GM18951 (cell line): ENCODE data around the gene URI1.
"Not testable (repeated sequence)": the region's sequence is repeated elsewhere in the genome, so short reads cannot be mapped to it uniquely, and the experiment has no call there.

ENCODE experiments used
- POLR2A ChIP-seq: IDR thresholded peaks from 4 replicates; pipeline ENCODE4 v1.6.1; 2011; ENCODE audit warnings: mild to moderate bottlenecking; ENCODE audit not compliant: insufficient read length, insufficient read depth; ENCODE audit errors: extremely low read depth
- in situ Hi-C: fragments of 300-500 bp; cut with MboI; formaldehyde crosslinking; loops from one replicate; pipeline ENCODE4 v1.12.0; 2022; ENCODE audit warnings: low sequenced_read_pairs, mixed read lengths, inconsistent platforms; ENCODE audit not compliant: unreplicated experiment

The URI1 gene, protein sequence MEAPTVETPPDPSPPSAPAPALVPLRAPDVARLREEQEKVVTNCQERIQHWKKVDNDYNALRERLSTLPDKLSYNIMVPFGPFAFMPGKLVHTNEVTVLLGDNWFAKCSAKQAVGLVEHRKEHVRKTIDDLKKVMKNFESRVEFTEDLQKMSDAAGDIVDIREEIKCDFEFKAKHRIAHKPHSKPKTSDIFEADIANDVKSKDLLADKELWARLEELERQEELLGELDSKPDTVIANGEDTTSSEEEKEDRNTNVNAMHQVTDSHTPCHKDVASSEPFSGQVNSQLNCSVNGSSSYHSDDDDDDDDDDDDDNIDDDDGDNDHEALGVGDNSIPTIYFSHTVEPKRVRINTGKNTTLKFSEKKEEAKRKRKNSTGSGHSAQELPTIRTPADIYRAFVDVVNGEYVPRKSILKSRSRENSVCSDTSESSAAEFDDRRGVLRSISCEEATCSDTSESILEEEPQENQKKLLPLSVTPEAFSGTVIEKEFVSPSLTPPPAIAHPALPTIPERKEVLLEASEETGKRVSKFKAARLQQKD

DNA sequence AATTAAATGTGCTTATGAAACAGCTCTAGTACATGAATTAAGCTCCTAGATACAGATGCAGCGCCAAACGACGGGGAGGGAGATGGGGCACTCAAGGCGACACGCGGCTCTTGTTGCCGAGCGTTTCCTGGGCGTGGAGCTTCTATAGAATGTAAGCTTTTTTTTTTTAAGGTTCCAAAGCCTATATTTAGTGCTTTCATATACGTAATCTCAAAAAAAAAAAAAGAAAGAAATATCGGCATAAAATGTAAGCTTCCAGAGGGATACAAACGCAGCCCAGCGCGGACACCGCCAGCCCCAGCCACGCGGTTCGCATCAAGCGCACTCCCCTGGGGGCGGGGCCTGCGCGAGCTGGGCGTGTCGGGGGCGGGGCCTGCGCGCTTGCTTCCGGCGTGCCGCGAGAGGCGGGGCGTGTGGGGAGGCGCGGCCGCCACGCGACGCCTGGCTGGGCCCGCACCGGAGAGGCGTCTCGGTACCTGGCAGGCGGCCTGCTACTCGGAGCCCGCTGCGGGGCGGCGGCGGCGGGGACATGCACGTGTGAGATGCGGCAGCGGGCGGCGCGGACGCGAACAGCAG, at the start of gene URI1:
URI1 (plus strand) TSS at position 412 of the 576 bp plus-strand sequence. CDS start 309 bp downstream, outside the sequence.
- peak; percentile 82 for TF ChIP-seq POLR2A
- in situ Hi-C loops: no loop called here

DNA sequence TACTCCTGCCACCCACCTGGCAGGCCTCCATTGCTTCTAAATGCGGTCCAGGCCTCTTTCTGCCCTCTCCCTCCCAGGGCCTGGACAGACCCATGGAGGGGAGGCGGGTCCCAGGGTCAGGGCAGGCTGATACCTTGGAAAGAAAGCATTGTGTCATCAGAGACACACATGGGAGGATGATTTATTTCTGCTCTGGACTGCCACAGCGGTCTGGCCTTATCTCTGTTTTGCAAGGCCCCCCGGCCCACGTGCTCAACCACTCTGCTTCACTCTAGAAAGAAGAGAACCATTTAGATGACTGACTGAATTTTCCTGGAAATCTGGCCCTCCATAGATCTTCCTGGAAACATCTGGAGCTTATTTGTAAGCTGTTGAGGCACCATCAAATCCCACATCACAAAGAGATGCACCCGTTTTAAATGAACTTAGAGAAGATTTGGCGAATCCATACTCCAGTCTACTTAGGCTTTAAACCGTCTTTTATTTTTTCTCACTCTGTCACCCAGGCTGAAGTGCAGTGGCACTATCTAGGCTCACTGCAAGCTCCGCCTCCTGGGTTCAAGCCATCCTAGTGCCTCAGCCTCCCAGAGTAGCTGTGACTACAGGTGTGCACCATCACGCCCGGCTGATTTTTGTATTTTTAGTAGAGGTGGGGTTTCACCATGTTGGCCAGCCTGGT, 48.3 kb upstream of the URI1 start:
- TF ChIP-seq POLR2A: no peak
- in situ Hi-C loops: no loop called here

DNA sequence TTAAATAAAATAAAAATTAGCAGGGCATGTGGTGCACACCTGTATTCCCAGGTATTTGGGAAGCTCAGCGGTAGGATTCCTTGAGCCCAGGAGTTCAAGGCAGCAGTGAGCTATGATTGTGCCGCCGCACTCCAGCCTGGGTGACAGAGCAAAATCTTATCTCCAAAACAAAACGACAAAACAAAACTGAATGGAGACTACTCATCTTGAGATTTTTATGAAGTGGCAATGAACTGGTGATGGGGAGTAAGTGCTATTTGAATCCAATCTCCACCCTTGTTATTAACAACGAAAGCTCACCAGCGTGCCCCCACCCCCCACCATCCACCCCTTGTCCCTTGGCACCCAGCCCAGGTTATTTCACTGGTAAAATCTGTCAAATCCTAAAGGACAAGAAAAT, 45.2 kb upstream of the URI1 start:
- no peak for TF ChIP-seq POLR2A
- in situ Hi-C loops: no loop called here

DNA sequence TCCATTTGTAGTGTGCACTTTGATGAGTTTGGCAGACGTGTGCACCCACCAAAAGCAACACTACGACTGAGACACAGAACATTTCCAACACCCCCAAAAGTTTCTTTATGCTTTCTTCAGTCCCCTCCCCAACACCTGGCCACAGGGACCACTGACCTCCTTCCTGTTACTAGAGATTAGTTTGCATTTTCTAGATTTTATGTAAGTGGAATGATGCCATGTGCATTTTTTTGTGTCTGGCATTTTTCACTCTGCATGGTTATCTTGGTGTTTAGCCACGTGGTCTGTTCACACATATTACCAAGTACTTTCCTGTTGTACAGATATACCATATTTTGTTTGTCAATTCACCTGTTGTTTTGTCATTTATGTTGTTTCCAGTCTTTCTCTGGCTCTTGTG, 44.6 kb upstream of the URI1 start:
- in situ Hi-C loops: no loop called here
- TF ChIP-seq POLR2A: no peak

DNA sequence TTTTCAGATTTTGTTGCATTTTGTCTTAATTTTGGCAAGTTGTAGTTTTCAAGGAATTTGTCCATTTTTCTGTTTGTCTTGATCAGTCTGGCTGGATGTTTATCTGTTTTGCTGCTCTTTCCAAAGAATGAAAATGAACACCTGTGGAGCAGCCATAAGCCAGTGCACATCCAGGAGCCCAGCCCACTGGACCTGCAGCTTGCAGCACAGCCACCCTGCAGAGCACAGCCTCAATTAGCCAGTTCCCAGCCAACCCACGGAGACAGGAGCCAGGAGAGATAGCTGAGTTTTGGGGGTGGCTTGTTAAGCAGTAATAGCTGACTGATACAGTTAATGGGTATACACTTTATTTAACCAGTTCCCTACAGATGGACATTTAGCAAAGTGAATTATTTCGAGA, 38.0 kb upstream of the URI1 start:
- no peak for TF ChIP-seq POLR2A
- in situ Hi-C loops: no loop called here

DNA sequence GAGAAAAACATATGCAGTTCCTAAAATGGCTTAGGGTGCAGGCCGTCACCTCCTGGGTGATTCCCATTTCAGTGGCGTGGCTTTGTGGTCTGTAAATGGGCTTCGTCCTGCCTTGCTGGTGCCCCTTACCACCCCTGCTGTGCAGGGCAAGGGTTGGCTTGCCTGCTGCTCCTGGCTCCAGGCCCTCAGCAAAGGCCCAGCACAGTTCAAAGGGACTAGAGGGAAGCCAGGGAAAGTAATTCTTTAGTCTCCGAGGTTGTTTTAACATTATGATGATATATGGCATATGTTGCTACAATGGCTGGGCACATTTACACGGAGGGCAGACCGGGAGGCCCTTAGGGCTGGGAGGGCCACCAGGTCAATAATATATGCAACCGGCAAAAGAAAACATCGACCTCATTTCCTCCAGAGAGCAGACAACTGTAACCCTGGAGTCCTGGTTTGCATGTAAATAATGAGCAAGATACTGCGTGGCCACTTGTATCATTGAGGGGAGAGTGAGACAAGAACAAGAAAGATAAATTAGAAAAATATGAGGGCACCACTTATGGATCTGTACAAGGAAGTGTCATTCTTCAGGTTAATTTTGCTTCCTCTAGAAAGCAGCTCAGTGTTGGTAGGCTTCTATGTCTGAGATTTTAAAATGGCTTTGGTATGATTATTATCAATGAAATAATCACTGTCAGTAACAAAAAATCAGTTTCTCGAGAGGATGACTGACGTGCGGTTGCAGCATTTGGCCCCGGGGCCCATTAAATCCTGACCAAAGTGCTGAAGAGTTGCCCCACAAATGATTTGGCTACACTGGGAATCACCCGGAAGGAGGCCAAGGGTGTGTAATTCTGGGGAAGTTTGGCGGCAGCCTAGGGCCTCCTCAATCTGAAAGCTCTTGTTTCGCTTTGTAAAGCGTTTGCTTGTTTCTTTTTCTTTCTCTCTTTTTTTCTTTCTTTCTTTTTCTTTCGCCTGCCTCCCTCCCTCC, 32.8 kb upstream of the URI1 start:
- no peak for TF ChIP-seq POLR2A
- in situ Hi-C loops: no loop called here

DNA sequence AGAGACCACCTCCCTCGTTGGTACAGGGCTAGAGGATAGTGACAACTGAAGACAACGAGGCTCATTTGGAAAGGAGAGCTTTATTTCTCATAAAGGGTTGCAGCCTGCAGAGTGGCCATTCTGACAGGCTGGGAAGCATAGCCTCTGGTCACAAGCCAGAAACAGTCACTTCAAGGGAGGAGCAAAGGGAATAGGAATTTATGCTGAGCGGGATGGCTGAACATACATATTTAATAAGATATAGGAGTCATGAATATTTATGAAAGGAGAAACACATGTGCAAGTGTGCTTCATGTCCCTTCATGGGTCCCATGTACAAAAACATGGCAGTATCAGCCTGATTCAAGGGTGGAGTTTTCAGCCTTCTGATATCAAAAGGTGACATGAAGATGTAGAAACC, 27.1 kb upstream of the URI1 start:
- TF ChIP-seq POLR2A: no peak
- in situ Hi-C loops: no loop called here

DNA sequence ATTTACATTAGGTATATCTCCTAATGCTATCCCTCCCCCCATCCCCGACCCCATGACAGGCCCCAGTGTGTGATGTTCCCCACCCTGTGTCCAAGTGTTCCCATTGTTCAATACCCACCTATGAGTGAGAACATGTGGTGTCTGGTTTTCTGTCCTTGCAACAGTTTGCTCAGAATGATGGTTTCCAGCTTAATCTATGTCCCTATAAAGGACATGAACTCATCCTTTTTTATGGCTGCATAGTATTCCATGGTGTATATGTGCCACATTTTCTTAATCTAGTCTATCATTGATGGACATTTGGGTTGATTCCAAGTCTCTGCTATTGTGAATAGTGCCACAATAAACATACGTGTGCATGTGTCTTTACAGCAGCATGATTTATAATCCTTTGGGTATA, 26.2 kb upstream of the URI1 start:
- in situ Hi-C loops: not testable (repeated sequence)

DNA sequence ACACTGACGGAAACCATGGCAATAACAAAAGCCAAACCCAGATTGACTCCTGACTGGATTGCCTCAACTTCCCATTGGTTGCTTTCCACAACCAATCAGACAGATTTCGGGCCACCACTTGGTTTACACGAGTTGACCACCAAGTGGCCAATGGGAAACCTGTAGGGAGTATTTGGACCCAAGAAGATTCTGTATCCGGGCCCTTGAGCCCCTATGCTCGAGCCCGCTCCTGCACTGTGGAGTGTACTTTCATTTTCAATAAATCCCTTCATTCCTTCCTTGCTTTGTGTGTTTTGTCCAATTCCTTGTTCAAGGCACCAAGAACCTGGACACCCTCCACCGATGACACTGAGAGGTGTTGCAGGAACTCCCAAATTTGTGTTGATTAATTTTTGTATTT, 24.1 kb upstream of the URI1 start:
- in situ Hi-C loops: no loop called here
- TF ChIP-seq POLR2A: no peak

DNA sequence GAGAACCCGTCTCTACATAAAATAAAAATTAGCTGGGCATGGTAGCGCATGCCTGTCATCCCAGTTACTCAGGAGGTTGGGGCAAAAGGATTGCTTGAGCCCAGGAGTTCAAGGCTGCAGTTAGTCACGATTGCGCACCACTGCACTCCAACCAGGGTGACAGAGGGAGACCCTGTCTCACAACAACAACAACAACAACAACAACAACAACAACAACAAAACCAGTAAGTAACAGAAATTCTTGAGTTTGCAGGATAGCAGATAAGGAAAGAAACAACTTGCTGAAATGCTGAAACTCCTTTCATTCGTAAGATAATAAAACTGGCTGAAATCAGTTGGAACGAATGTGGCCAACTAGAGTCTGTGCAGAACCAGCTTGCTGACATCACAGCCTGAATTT, 23.1 kb upstream of the URI1 start:
- in situ Hi-C loops: no loop called here

DNA sequence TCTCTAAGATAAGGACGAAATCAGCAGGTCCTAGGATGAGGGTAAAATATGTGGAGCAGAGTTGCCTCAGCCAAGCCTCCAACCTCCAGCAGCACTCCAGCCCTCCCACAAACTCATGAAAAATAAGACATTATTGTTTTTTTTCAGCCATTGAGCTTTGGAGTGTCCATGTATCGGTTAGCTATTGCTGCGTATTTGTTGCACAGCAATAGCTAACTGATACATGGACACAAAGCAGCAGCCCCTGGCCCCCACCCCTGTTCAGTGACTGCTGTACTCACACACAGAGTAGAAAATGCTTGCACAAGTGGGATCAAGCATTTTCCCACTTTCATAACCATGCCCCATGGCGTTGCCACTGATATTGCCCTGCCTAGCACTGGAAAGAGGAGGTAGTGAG, 19.1 kb upstream of the URI1 start:
- in situ Hi-C loops: no loop called here
- no peak for TF ChIP-seq POLR2A

More for the DNA sequence above, 23.1 kb upstream of the URI1 start:
- no peak for TF ChIP-seq POLR2A

DNA sequence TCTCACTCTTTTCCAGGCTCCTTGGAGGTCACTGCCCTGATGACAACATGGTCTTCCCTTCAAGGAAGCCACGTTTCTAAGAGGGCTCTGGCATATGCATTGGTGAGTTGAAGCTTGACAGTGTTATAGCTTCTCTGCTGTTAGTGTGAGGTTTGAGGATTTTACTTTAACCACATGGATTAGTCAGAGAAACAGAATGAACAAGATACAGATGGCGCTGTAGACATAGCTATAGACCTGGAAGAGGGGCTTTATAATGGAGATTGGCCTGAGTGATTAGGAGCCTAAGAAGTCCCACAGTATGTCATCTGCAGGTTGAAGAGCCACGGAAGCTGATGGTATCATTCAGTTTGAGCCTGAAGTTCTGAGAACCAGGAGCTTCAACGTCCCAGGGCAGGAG, 18.4 kb upstream of the URI1 start:
- no peak for TF ChIP-seq POLR2A
- in situ Hi-C loops: no loop called here

DNA sequence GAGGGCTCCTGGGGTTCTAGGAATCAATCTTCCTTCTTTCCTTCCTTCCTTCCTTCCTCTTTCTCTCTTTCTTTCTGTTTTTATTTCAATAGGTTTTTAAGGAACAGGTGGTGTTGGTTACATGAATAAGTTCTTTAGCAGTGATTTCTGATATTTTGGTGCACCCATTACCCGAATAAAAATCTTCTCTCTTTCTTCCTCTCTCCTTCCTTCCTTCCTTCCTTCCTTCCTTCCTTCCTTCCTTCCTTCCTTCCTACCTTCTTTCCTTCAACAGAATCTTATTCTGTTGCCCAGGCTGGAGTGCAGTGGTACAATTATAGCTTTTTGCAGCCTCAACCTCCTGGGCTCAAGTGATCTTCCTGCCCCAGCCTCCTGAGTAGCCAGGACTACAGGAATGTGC, 16.0 kb upstream of the URI1 start:
- no peak for TF ChIP-seq POLR2A
- in situ Hi-C loops: no loop called here
